HEK293T (cell line): ENCODE results near the gene ANKS6.

ENCODE experiments used
- CTCF ChIA-PET: fragments of 350-600 bp; formaldehyde crosslinking; extraction: SDS; loops from one replicate; lab custom pipeline; 2021; ENCODE audit warnings: antibody characterized with exemption, inconsistent platforms; lab: Yijun Ruan, JAX
- POLR2A ChIA-PET: fragments of 350-600 bp; formaldehyde crosslinking; extraction: SDS; loops from one replicate; lab custom pipeline; 2020; ENCODE audit warnings: antibody characterized with exemption, inconsistent platforms; lab: Yijun Ruan, JAX
- DNase-seq: peaks from one replicate; pipeline ENCODE4 v3.0.0; 2012; ENCODE audit warnings: mixed read lengths; ENCODE audit errors: extremely low spot score
- ARNT ChIP-seq: fragments of 450-650 bp; IDR thresholded peaks from 2 replicates; pipeline ENCODE4 v1.6.1; 2017; ENCODE audit warnings: mild to moderate bottlenecking
- BHLHE40 ChIP-seq: fragments of 450-650 bp; IDR thresholded peaks from 2 replicates; pipeline ENCODE4 v1.6.1; 2016; ENCODE audit warnings: mild to moderate bottlenecking, moderate library complexity, borderline replicate concordance
- CTBP1 ChIP-seq: fragments of 450-650 bp; IDR thresholded peaks from 2 replicates; pipeline ENCODE4 v1.6.1; 2016; ENCODE audit warnings: borderline replicate concordance
- ELF4 ChIP-seq: fragments of 450-650 bp; IDR thresholded peaks from 2 replicates; pipeline ENCODE4 v1.6.1; 2017; ENCODE audit warnings: antibody characterized with exemption
- FOXA1 ChIP-seq: fragments of 450-650 bp; IDR thresholded peaks from 2 replicates; pipeline ENCODE4 v1.6.1; 2016; ENCODE audit warnings: mild to moderate bottlenecking
- FOXK2 ChIP-seq: fragments of 450-650 bp; IDR thresholded peaks from 2 replicates; pipeline ENCODE4 v1.6.1; 2016; ENCODE audit warnings: mild to moderate bottlenecking
- FOXM1 ChIP-seq: fragments of 450-650 bp; IDR thresholded peaks from 2 replicates; pipeline ENCODE4 v1.6.1; 2017; ENCODE audit warnings: mild to moderate bottlenecking, borderline replicate concordance
- HDGF ChIP-seq: fragments of 450-650 bp; IDR thresholded peaks from 2 replicates; pipeline ENCODE4 v1.6.1; 2017; ENCODE audit warnings: antibody characterized with exemption, borderline replicate concordance
- L3MBTL2 ChIP-seq: fragments of 450-650 bp; conservative IDR thresholded peaks from 2 replicates; pipeline ENCODE4 v1.6.1; 2016; ENCODE audit warnings: mild to moderate bottlenecking
- LEF1 ChIP-seq: fragments of 450-650 bp; IDR thresholded peaks from 2 replicates; pipeline ENCODE4 v1.6.1; 2017; ENCODE audit warnings: mild to moderate bottlenecking, borderline replicate concordance
- NFRKB ChIP-seq: fragments of 450-650 bp; IDR thresholded peaks from 2 replicates; pipeline ENCODE4 v1.6.1; 2016; ENCODE audit warnings: mild to moderate bottlenecking, moderate library complexity
- SP1 ChIP-seq: fragments of 450-650 bp; IDR thresholded peaks from 2 replicates; pipeline ENCODE4 v1.6.1; 2017
- SUZ12 ChIP-seq: fragments of 450-650 bp; IDR thresholded peaks from 2 replicates; pipeline ENCODE4 v1.6.1; 2016; ENCODE audit warnings: mild to moderate bottlenecking
- TARDBP ChIP-seq: fragments of 450-650 bp; IDR thresholded peaks from 2 replicates; pipeline ENCODE4 v1.6.1; 2016
- ZNF384 ChIP-seq: fragments of 450-650 bp; IDR thresholded peaks from 2 replicates; pipeline ENCODE4 v1.6.1; 2016
- TF ChIP-seq, protein P1 (sequence below): fragments of 450-650 bp; IDR thresholded peaks from 2 replicates; pipeline ENCODE4 v1.6.1; 2016

Gene ANKS6

DNA sequence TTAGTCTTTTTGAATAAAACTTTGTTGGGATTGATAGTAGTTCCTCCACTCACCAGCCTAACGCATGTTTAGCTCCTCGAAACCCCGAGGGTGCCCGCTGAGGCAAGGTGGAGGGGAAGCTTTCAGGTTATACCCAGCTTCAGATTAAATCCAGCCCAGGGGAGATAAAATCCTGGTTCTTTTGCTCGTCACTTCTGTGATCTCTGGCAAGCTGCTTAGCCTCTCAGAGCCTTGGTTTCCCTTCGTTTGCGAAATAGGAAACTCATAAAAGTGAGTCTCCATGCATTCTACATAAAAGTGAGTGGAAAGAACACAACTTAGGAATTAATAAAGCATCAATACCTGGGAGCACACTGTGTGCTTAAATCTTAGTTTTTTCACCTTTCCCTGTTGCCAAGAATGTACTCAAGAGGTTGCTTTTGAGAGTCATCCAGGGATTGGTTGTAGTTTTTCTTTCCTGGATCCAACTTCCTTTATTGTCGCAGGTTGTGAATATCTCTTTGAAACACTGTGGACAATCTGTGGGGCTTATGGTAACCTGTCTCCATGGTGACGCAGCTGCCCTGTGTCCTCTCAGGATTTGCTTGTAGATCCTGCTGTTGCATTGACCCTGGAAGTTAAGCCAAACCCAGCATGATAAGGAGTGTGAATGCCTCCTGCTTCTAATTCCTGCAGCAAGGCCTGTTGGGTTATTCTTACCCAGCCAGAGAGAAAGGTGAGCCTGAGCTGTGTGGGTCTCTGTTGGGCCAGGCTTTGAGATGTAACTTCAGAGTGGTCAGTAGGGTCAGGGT is 13.2 kb upstream of the ANKS6 start:
- TF ChIP-seq NFRKB (no peak), SUZ12 (no peak), BHLHE40 (no peak), SP1 (no peak), FOXM1 (no peak), ELF4 (no peak), HDGF (no peak), L3MBTL2 (no peak), CTBP1 (no peak), ZNF384 (no peak), FOXK2 (no peak), ARNT (no peak)
- TF ChIP-seq, protein P1, sequence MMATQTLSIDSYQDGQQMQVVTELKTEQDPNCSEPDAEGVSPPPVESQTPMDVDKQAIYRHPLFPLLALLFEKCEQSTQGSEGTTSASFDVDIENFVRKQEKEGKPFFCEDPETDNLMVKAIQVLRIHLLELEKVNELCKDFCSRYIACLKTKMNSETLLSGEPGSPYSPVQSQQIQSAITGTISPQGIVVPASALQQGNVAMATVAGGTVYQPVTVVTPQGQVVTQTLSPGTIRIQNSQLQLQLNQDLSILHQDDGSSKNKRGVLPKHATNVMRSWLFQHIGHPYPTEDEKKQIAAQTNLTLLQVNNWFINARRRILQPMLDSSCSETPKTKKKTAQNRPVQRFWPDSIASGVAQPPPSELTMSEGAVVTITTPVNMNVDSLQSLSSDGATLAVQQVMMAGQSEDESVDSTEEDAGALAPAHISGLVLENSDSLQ = no peak
- ChIA-PET CTCF (interaction anchor here (1.3 kb wide), 1 partner anchor 18 kb away, joined by 3 read pairs; no protein-coding TSS in a partner anchor), POLR2A (interaction anchor here (0.6 kb wide), 1 partner anchor 23 kb away, joined by 3 read pairs; no protein-coding TSS in a partner anchor)

DNA sequence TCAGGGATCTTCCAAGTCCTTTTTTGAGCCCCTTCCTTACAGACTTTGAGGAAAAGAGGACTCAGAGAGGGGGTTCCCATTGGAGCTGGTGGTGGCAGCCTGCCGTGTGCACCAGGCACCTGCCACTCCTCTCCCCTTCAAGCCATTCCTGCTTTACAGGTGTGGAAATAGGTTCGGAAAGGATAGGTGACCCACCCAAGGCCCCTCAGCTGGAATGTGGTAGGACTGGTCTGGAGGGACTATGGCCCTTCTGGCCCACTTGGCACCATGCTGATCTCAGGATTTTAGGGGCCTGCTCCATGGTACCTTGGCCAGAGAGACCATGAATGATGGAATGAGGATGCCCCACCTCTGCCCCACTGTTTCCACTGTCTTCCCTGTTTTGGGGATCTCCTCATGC is 12.5 kb upstream of the ANKS6 start:
- POLR2A ChIA-PET = no interaction called here
- CTCF ChIA-PET = interaction anchor here (1.3 kb wide), 1 partner anchor 17 kb away, joined by 3 read pairs; no protein-coding TSS in a partner anchor
- DNase-seq = no peak
- no peak for TF ChIP-seq SP1
- TF ChIP-seq BHLHE40 = no peak
- no peak for TF ChIP-seq ARNT
- no peak for TF ChIP-seq L3MBTL2
- no peak for TF ChIP-seq CTBP1
- TF ChIP-seq ZNF384 = no peak
- no peak for TF ChIP-seq FOXM1
- no peak for TF ChIP-seq LEF1
- no peak for TF ChIP-seq HDGF
- no peak for TF ChIP-seq ELF4
- TF ChIP-seq NFRKB = no peak
- TF ChIP-seq TARDBP = no peak
- TF ChIP-seq FOXA1 = no peak
- TF ChIP-seq, protein P1 = no peak
- TF ChIP-seq FOXK2 = no peak
- no peak for TF ChIP-seq SUZ12

More for the DNA sequence above, 13.2 kb upstream of the ANKS6 start:
- no peak for DNase-seq

DNA sequence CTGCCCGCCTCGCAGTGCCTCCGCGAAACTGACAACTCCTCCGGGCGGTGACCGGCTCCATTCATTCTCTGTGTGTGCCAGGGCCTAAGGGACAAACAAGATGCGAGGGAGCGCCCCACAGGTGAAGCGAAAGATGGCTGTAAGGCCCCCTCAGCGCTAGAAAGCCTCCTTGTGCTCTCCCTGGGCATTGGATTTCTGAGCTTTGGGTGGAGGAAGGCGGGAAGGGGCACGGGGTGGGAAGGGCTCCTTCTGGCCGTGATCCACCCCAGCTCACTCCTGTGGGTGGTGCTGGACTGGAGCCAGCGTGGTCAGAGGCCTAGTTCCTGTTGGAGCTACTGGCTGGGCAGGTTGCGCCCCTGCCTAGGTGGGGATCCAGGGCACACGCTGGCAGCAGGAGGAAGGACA is 12.1 kb upstream of the ANKS6 start:
- ChIA-PET CTCF (interaction anchor here (0.6 to 1.3 kb wide), 2 partner anchors 17 to 40 kb away, joined by 3 read pairs; no protein-coding TSS in a partner anchor), POLR2A (interaction anchor here (0.7 kb wide), 1 partner anchor 327 kb away, joined by 3 read pairs; no protein-coding TSS in a partner anchor)
- no peak for DNase-seq
- TF ChIP-seq L3MBTL2 = 0 out of 2 replicates have a peak, but pooled peaks have one; percentile 23
- TF ChIP-seq BHLHE40 = no peak

DNA sequence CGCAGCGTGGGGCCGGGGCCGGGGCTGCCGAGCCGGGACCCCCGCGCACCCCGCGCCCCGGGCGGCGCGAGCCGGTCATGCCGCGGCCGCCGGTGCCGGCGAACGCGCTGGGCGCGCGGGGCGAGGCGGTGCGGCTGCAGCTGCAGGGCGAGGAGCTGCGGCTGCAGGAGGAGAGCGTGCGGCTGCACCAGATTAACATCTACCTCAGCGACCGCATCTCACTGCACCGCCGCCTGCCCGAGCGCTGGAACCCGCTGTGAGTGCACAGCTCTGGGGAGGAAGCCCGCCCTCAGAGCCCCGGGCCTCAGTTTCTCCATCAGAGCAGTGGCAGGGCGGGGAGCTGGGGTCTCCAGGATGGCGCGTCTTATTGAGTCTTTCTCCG is 11.4 kb upstream of the ANKS6 start:
- ChIA-PET POLR2A (interaction anchor here (0.7 kb wide), 1 partner anchor 328 kb away, joined by 3 read pairs; no protein-coding TSS in a partner anchor), CTCF (interaction anchor here (0.6 to 1.3 kb wide), 2 partner anchors 16 to 40 kb away, joined by 3 read pairs; no protein-coding TSS in a partner anchor)
- DNase-seq = peak; percentile 60
- TF ChIP-seq FOXM1 (no peak), ELF4 (no peak), TARDBP (no peak), LEF1 (no peak), ARNT (no peak), FOXK2 (no peak), FOXA1 (no peak), HDGF (no peak), ZNF384 (no peak), CTBP1 (no peak), SUZ12 (no peak), NFRKB (no peak), SP1 (no peak), BHLHE40 (no peak), L3MBTL2 (no peak)
- TF ChIP-seq, protein P1 = no peak

DNA sequence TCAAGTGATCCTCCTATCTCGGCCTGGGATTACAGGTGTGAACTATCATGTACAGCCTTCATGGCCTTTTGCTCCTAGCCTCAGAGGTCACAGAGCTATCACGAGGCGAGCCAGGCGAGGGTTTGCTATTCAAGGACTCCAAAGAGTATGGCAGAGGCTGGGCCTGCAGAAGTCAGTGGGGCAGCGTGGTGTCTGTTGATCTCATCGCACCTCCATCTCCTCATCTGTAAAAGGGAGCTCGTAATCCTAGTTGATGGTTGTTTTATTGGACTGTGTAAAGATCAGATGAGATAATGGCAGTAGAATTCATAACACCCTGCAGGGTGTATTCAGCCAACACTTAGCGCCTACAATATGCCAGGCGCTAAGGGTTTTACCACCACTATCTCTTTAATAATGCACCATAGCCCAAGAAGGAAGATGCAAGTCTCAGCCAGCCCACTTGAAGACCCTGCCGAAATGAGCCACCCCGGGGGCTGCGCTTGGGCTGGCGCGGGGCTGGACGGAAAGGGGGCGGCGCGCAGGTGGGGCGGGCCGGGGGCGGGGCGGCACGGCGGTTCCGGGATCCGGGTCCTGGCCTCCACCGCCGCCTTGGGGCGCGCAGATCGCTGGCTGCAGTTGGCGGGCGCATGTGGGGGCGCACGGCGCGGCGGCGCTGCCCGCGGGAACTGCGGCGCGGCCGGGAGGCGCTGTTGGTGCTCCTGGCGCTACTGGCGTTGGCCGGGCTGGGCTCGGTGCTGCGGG is 10.9 kb upstream of the ANKS6 start, which contains the start of gene GALNT12:
GALNT12 (plus strand) TSS at position 601 of the 744 bp plus-strand sequence; CDS start at position 630, 29 bp downstream.
- peak; percentile 47 for DNase-seq
- TF ChIP-seq L3MBTL2 (peak; percentile 72), ARNT (no peak), SP1 (no peak), FOXA1 (no peak)
- ChIA-PET CTCF (interaction anchor here (0.7 to 1.8 kb wide), 4 partner anchors 11 to 328 kb away, joined by 3 to 10 read pairs (median 6); partner anchors contain the start of gene ANKS6), POLR2A (interaction anchor here (2.7 kb wide), 1 partner anchor 10 kb away, joined by 10 read pairs; the partner anchor contains the start of gene ANKS6)
